H1 (cell line): ENCODE measurements around the gene DOK1. TPM values are rescaled to one million over a fixed set of nuclear protein-coding genes. Genes with fewer than 3 reads are reported as not detected.

Experiments
- CTCF ChIA-PET: fragments of 300-600 bp; sonication (Branson Sonifier 250); formaldehyde crosslinking; loops from one replicate; lab custom pipeline; 2021; ENCODE audit not compliant: partially characterized antibody; lab: Charles Lee
- POLR2A ChIA-PET: fragments of 300-600 bp; sonication (Branson Sonifier 250); formaldehyde crosslinking; loops from one replicate; lab custom pipeline; 2021; ENCODE audit warnings: inconsistent platforms; ENCODE audit not compliant: partially characterized antibody; lab: Charles Lee
- DNase-seq, 2 experiments: peaks; one replicate each; pipeline versions ENCODE4 v3.0.0 to v3.0.0-alpha.2; 2010 to 2022; ENCODE audit warnings: low spot score in 2 of 2, low read depth in 1 of 2, mixed read lengths in 1 of 2
- FAIRE-seq: peaks from 2 replicates; lab custom pipeline; 2011; peaks lifted over from hg19 to GRCh38; lab: Jason Lieb, UNC
- H2AFZ ChIP-seq: 2 replicates; pipeline ENCODE4 v1.8.1; 2012; ENCODE audit warnings: low read length, inconsistent platforms
- H2AK5ac ChIP-seq: 2 replicates; pipeline ENCODE4 v1.6.1; 2013; ENCODE audit warnings: low read depth, low read length
- H2BK120ac ChIP-seq: replicated peaks from 2 replicates; pipeline ENCODE3; 2013; ENCODE audit warnings: low read depth, low read length, inconsistent platforms
- H2BK12ac ChIP-seq: 2 replicates; pipeline ENCODE4 v1.6.1; 2013; ENCODE audit warnings: low read depth, low read length
- H2BK15ac ChIP-seq: 2 replicates; pipeline ENCODE4 v1.6.1; 2013; ENCODE audit warnings: low read length
- H2BK20ac ChIP-seq: 2 replicates; pipeline ENCODE4 v1.6.1; 2013; ENCODE audit warnings: low read length
- H2BK5ac ChIP-seq: 2 replicates; pipeline ENCODE4 v1.6.1; 2013; ENCODE audit warnings: low read depth, low read length
- H3K14ac ChIP-seq: 2 replicates; pipeline ENCODE4 v1.6.1; 2013; ENCODE audit warnings: inconsistent platforms; ENCODE audit not compliant: insufficient read length
- H3K18ac ChIP-seq: 2 replicates; pipeline ENCODE4 v1.6.1; 2013; ENCODE audit warnings: low read length; ENCODE audit errors: extremely low read depth
- H3K23ac ChIP-seq: 2 replicates; pipeline ENCODE4 v1.6.1; 2013; ENCODE audit warnings: inconsistent platforms; ENCODE audit not compliant: insufficient read length
- H3K23me2 ChIP-seq: 2 replicates; pipeline ENCODE4 v1.6.1; 2013; ENCODE audit warnings: low read depth, low read length
- H3K27ac ChIP-seq: 2 replicates; pipeline ENCODE4 v1.6.1; 2011; ENCODE audit warnings: low read depth, low read length, inconsistent platforms
- H3K27me3 ChIP-seq, 4 experiments: replicated peaks in 1 of 4; 1 replicate in 1 of 4; 2 replicates in 3 of 4; pipeline versions ENCODE4 v1.6.1 to v1.8.1; 2011 to 2013; ENCODE audit warnings: low read length in 3 of 4, mild to moderate bottlenecking in 3 of 4, inconsistent platforms in 2 of 4, mixed read lengths in 2 of 4, moderate library complexity in 1 of 4; ENCODE audit not compliant: control insufficient read depth in 3 of 4, insufficient read depth in 3 of 4; ENCODE audit errors: extremely low read depth in 1 of 4
- H3K36me3 ChIP-seq, 4 experiments: 2 replicates each; pipeline versions ENCODE4 v1.6.1 to v1.8.1; 2011 to 2013; ENCODE audit warnings: mild to moderate bottlenecking in 4 of 4, low read length in 3 of 4, moderate library complexity in 2 of 4, control low read depth in 1 of 4, inconsistent platforms in 1 of 4; ENCODE audit not compliant: insufficient read depth in 4 of 4, control insufficient read depth in 2 of 4
- H3K4ac ChIP-seq: replicated peaks from 2 replicates; pipeline ENCODE3; 2013; ENCODE audit warnings: low read length, low read depth, mixed read lengths, inconsistent platforms; ENCODE audit not compliant: insufficient read length
- H3K4me1 ChIP-seq, 4 experiments: replicated peaks in 1 of 4; 1 replicate in 1 of 4; 2 replicates in 3 of 4; pipeline versions ENCODE4 v1.6.1 to v1.8.1; 2011 to 2013; ENCODE audit warnings: low read length in 3 of 4, inconsistent platforms in 2 of 4, mixed read lengths in 1 of 4; ENCODE audit not compliant: insufficient read depth in 4 of 4, control insufficient read depth in 3 of 4
- H3K4me2 ChIP-seq, 2 experiments: 2 replicates each; pipeline versions ENCODE4 v1.6.1 to v1.8.1; 2011 to 2013; ENCODE audit warnings: low read depth in 2 of 2, low read length in 2 of 2, control low read depth in 1 of 2, inconsistent platforms in 1 of 2, mild to moderate bottlenecking in 1 of 2; ENCODE audit not compliant: insufficient read depth in 1 of 2
- H3K4me3 ChIP-seq, 4 experiments: fragments of 200-600, 300-600 bp in 1 of 4; sonication (generic), shearing (Covaris generic), sonication (Bioruptor Twin) in 1 of 4; 2 replicates each; pipeline versions ENCODE4 v1.5.1 to v1.8.1; 2011 to 2016; ENCODE audit warnings: low read length in 4 of 4, low read depth in 3 of 4, control low read depth in 2 of 4, inconsistent platforms in 2 of 4, mild to moderate bottlenecking in 2 of 4, mixed read lengths in 1 of 4, moderate library complexity in 1 of 4; ENCODE audit not compliant: insufficient read depth in 2 of 4; ENCODE audit errors: extremely low read depth in 1 of 4
- H3K56ac ChIP-seq: replicated peaks from 2 replicates; pipeline ENCODE3; 2013; ENCODE audit warnings: low read depth, mild to moderate bottlenecking, mixed read lengths, low read length, inconsistent platforms; ENCODE audit not compliant: insufficient read length
- H3K79me1 ChIP-seq: 2 replicates; pipeline ENCODE4 v1.6.1; 2013; ENCODE audit warnings: low read depth, low read length, control low read depth
- H3K79me2 ChIP-seq, 2 experiments: 2 replicates each; pipeline versions ENCODE4 v1.6.1 to v1.8.1; 2012 to 2013; ENCODE audit warnings: low read length in 2 of 2, mild to moderate bottlenecking in 2 of 2, inconsistent platforms in 1 of 2; ENCODE audit not compliant: insufficient read depth in 2 of 2, control insufficient read depth in 1 of 2
- H3K9ac ChIP-seq, 4 experiments: replicated peaks in 1 of 4; 1 replicate in 1 of 4; 2 replicates in 3 of 4; pipeline versions ENCODE4 v1.6.1 to v1.8.1; 2011 to 2013; ENCODE audit warnings: low read depth in 3 of 4, low read length in 3 of 4, control low read depth in 2 of 4, mild to moderate bottlenecking in 2 of 4, moderate library complexity in 2 of 4, inconsistent platforms in 1 of 4; ENCODE audit errors: extremely low read depth in 1 of 4
- H3K9me3 ChIP-seq, 2 experiments: 2 replicates each; pipeline versions ENCODE4 v1.6.1 to v1.8.1; 2012 to 2013; ENCODE audit warnings: mild to moderate bottlenecking in 2 of 2, moderate library complexity in 2 of 2, control low read depth in 1 of 2, inconsistent platforms in 1 of 2, low read depth in 1 of 2, low read length in 1 of 2, mixed read lengths in 1 of 2; ENCODE audit not compliant: insufficient read depth in 2 of 2
- H4K20me1 ChIP-seq, 2 experiments: replicated peaks in 1 of 2; 2 replicates each; pipeline versions ENCODE3 to v1.8.1; 2011 to 2013; ENCODE audit warnings: inconsistent platforms in 2 of 2, low read length in 2 of 2, mild to moderate bottlenecking in 1 of 2; ENCODE audit not compliant: insufficient read depth in 2 of 2, control insufficient read depth in 1 of 2
- H4K5ac ChIP-seq: 2 replicates; pipeline ENCODE4 v1.6.1; 2013; ENCODE audit warnings: low read length, low read depth, mixed read lengths, inconsistent platforms; ENCODE audit not compliant: insufficient read length
- H4K8ac ChIP-seq: 2 replicates; pipeline ENCODE4 v1.8.0; 2013; ENCODE audit warnings: mild to moderate bottlenecking, moderate library complexity, low read length, inconsistent platforms; ENCODE audit not compliant: insufficient read depth; ENCODE audit errors: extremely low read depth
- H4K91ac ChIP-seq: replicated peaks from 2 replicates; pipeline ENCODE3; 2013; ENCODE audit warnings: low read length, mixed read lengths, inconsistent platforms; ENCODE audit not compliant: insufficient read length
- BRCA1 ChIP-seq: IDR thresholded peaks from 2 replicates; pipeline ENCODE4 v1.6.1; 2012; ENCODE audit warnings: low read depth, low read length, improper control_type of control experiment
- CBX5 ChIP-seq: fragments of 300-800, 300-1000 bp; sonication (generic); IDR thresholded peaks from 2 replicates; pipeline ENCODE4 v1.7.1; 2016; ENCODE audit warnings: antibody characterized with exemption, low read length, low read depth
- CEBPB ChIP-seq: IDR thresholded peaks from 2 replicates; pipeline ENCODE4 v1.6.1; 2012; ENCODE audit warnings: low read depth, low read length
- EZH2 ChIP-seq: fragments of 200-600 bp; sonication (generic); IDR thresholded peaks from 2 replicates; pipeline ENCODE4 v1.7.1; 2012; ENCODE audit warnings: low read depth, mild to moderate bottlenecking, moderate library complexity, low read length, inconsistent platforms; ENCODE audit not compliant: severe bottlenecking
- KDM1A ChIP-seq: fragments of 200-600, 300-600 bp; sonication (generic); IDR thresholded peaks from 2 replicates; pipeline ENCODE4 v1.7.1; 2016; ENCODE audit warnings: mild to moderate bottlenecking, low read length, borderline replicate concordance
- KDM4A ChIP-seq: IDR thresholded peaks from one replicate; pipeline ENCODE4 v1.7.1; 2012; ENCODE audit warnings: low read depth, mild to moderate bottlenecking, moderate library complexity, low read length, inconsistent platforms; ENCODE audit not compliant: severe bottlenecking
- NRF1 ChIP-seq: IDR thresholded peaks from 2 replicates; pipeline ENCODE4 v1.6.1; 2011; ENCODE audit warnings: mild to moderate bottlenecking, low read depth, low read length, improper control_type of control experiment
- SP1 ChIP-seq: IDR thresholded peaks from 2 replicates; pipeline ENCODE4 v1.6.1; 2011; ENCODE audit warnings: low read depth, low read length
- SUZ12 ChIP-seq: fragments of 200-600 bp; sonication (generic); IDR thresholded peaks from 2 replicates; pipeline ENCODE4 v1.6.1; 2012; ENCODE audit warnings: mild to moderate bottlenecking, inconsistent platforms, low read length, moderate library complexity, mixed read lengths
- WGBS, 2 experiments: shearing (Covaris generic) in 1 of 2; methylation state at CpG; one replicate each; pipeline versions ENCODE4 v1.1.6 to v1.1.7; 2013 to 2015; ENCODE audit warnings: low lambda C conversion rate in 2 of 2, mixed read lengths in 2 of 2, inconsistent platforms in 1 of 2, low coverage in 1 of 2, missing lambda C conversion rate in 1 of 2; ENCODE audit not compliant: insufficient replicate concordance in 2 of 2, insufficient coverage in 1 of 2, insufficient read length in 1 of 2; ENCODE audit errors: extremely low coverage in 1 of 2, missing lambda C conversion rate in 1 of 2; 5-methylcytosine and 5-hydroxymethylcytosine counted together
- polyA plus RNA-seq, 7 experiments: library from polyadenylated mRNA; depleted of rRNA in 3 of 7; stranded (reverse) in 5 of 7; unstranded in 2 of 7; fragments of >200 nt in 5 of 7; fragments of 200-250 nt in 2 of 7; gene quantifications; 1 replicate in 5 of 7; 2 replicates in 1 of 7; 4 replicates in 1 of 7; pipeline versions ENCODE4 v1.2.1 to v1.2.3, GENCODE V29; 2011 to 2013; ENCODE audit warnings: missing spikeins in 2 of 7, mixed read lengths in 2 of 7
- total RNA-seq: library from RNA; stranded (reverse); fragmentation: NEBNext Ultra II Directional; extraction: Animal tissue kit (Norgen Biotek cat#: 25700); gene quantifications from 2 replicates; pipeline ENCODE4 v1.2.1, GENCODE V29; 2021
- TF ChIP-seq, protein P1 (sequence below): IDR thresholded peaks from 2 replicates; pipeline ENCODE4 v1.6.1; 2012; ENCODE audit warnings: inconsistent platforms

The DOK1 gene
- total and polyA plus RNA-seq, 2 of the 8 experiments (the other 6 are each of a cell fraction or from before 2014, with no cell fraction given), result 11.0 to 14.3 TPM

DNA sequence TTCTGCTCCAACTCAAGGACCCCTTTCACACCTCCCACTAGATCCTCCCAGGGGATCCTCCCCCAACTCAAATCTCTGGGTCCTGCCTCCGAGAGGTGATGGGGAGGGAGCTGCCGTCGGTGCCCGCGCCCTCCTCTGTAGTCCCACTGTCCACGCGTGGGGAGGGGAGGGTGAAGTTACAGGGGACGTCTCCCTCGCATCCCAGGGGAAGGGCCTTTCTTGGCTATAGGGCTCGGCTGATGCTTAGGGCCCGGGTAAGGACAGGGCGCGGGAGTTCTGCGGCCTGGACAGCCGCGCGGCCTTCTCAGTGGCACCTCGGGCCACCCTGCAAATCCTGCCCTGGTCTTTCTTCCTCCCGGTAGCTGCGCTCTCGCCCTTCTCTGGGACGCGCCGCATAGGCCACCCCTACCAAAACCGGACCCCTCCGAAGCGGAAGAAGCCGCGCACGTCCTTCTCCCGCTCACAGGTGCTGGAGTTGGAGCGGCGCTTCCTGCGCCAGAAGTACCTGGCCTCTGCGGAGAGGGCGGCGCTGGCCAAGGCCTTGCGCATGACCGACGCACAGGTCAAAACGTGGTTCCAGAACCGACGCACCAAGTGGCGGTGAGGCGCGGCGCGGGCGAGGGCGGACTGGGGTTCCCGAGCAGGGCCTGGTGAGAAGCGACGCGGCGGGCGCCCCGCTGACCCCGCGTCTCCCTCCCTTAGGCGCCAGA is 39.1 kb upstream of the DOK1 start:
- H3K4me3 ChIP-seq, result peak overlapping the region; percentile 5 to 62 (median 23); a peak in 6 of 8 replicates
- FAIRE-seq (no peak), DNase-seq (no peak)
- peaks cover 7 to 12% of the 10 kb centered on the region in 2 experiments for H3K9me3 ChIP-seq
- no peak overlapping the region for H3K4ac ChIP-seq
- 0 out of 2 replicates have a peak overlapping the region, but pooled peaks have one; percentile 92 for H2BK15ac ChIP-seq
- peaks cover 0 to 19% (median 0%) of the 10 kb centered on the region in 4 experiments; a peak in 1 of 8 replicates for H3K36me3 ChIP-seq
- H4K20me1 ChIP-seq, result peaks cover 2 to 4% of the 10 kb centered on the region in 2 experiments
- H2AFZ ChIP-seq, result peak overlapping the region; percentile 9; the same call in 1 of the 2 replicates
- H2BK12ac ChIP-seq, result peak overlapping the region; percentile 68; the same call in 1 of the 2 replicates
- H4K91ac ChIP-seq, result no peak overlapping the region
- H3K14ac ChIP-seq, result no peak overlapping the region
- no peak overlapping the region; the same call in 1 of the 2 replicates for H2BK5ac ChIP-seq
- H2AK5ac ChIP-seq, result no peak overlapping the region
- TF ChIP-seq NRF1, result peak; percentile 28
- TF ChIP-seq KDM1A, result no peak
- TF ChIP-seq, protein P1, sequence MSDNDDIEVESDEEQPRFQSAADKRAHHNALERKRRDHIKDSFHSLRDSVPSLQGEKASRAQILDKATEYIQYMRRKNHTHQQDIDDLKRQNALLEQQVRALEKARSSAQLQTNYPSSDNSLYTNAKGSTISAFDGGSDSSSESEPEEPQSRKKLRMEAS, result peak; percentile 84
- no peak for TF ChIP-seq CEBPB
- TF ChIP-seq SP1, result peak; percentile 17; the same call in 1 of the 2 replicates
- peak; percentile 84 for TF ChIP-seq EZH2
- TF ChIP-seq CBX5, result no peak
- TF ChIP-seq SUZ12, result peak; percentile 93
- TF ChIP-seq BRCA1, result no peak
- no peak for TF ChIP-seq KDM4A
- no peak overlapping the region for H3K9ac ChIP-seq
- H3K79me2 ChIP-seq, result no peaks in the 10 kb centered on the region
- peak overlapping the region; percentile 51 for H3K18ac ChIP-seq
- no peak overlapping the region for H2BK120ac ChIP-seq
- WGBS, 2 experiments, result 2% methylated on average over 57 of the region's 60 CpGs; no CpG with 5 or more reads in 1 of the 2 experiments
- peak overlapping the region; percentile 63 to 88 for H3K4me2 ChIP-seq
- H4K5ac ChIP-seq, result no peak overlapping the region
- H3K27ac ChIP-seq, result no peak overlapping the region
- CTCF ChIA-PET, result interaction anchor here (0.5 to 4.2 kb wide), 5 partner anchors 11 to 450 kb away, joined by 3 to 20 read pairs (median 3); partner anchors contain the start of gene DQX1
- H3K4me1 ChIP-seq, result peaks cover 0 to 24% (median 10%) of the 10 kb centered on the region in 4 experiments; a peak in 6 of 7 replicates
- no peak overlapping the region for H2BK20ac ChIP-seq
- peak overlapping the region; percentile 84; the same call in 1 of the 2 replicates for H4K8ac ChIP-seq
- H3K23ac ChIP-seq, result no peak overlapping the region
- no peak overlapping the region for H3K56ac ChIP-seq
- H3K23me2 ChIP-seq, result peaks cover 10% of the 10 kb centered on the region; the same call in 1 of the 2 replicates
- H3K79me1 ChIP-seq, result no peaks in the 10 kb centered on the region
- POLR2A ChIA-PET, result interaction anchor here (0.8 to 6.7 kb wide), 9 partner anchors 9 to 75 kb away, joined by 3 to 63 read pairs (median 4); partner anchors contain the start of genes AUP1, DQX1, HTRA2 and LBX2
- H3K27me3 ChIP-seq, result peaks cover 74 to 100% (median 95%) of the 10 kb centered on the region in 4 experiments
